Mesothelial cell of epicardium (in vitro differentiated cells): Measurements from ENCODE around the gene UBE2M. TPM values are rescaled to one million over a fixed set of nuclear protein-coding genes. Genes with fewer than 3 reads are reported as not detected.
"Not testable (repeated sequence)": the region's sequence is repeated elsewhere in the genome, so short reads cannot be mapped to it uniquely, and the experiment has no call there.

Experiments
- DNase-seq, 2 experiments: peaks; one replicate each; pipeline ENCODE4 v3.0.0; 2021; ENCODE audit warnings: low spot score in 2 of 2; ENCODE audit not compliant: unreplicated experiment in 2 of 2
- H3K27ac Mint-ChIP-seq: 2 replicates; pipeline ENCODE4 v1.8.0; 2021; ENCODE audit warnings: mixed read lengths
- H3K27me3 Mint-ChIP-seq: 2 replicates; pipeline ENCODE4 v1.8.0; 2021; ENCODE audit warnings: low read depth, mixed read lengths
- H3K36me3 Mint-ChIP-seq: 2 replicates; pipeline ENCODE4 v1.8.0; 2021; ENCODE audit warnings: mixed read lengths
- H3K4me1 Mint-ChIP-seq: 2 replicates; pipeline ENCODE4 v1.8.0; 2021; ENCODE audit warnings: mixed read lengths
- H3K4me3 Mint-ChIP-seq: 2 replicates; pipeline ENCODE4 v1.8.0; 2021; ENCODE audit warnings: mild to moderate bottlenecking, moderate library complexity, mixed read lengths
- H3K9me3 Mint-ChIP-seq: 2 replicates; pipeline ENCODE4 v1.8.0; 2021; ENCODE audit warnings: mixed read lengths
- CTCF ChIP-seq: fragments of 200-600 bp; sonication (generic); IDR thresholded peaks from one replicate; pipeline ENCODE4 v1.5.0; 2021; ENCODE audit warnings: antibody characterized with exemption; ENCODE audit not compliant: unreplicated experiment
- total RNA-seq: library from RNA; stranded (reverse); gene quantifications from 3 replicates; pipeline ENCODE4 v1.2.1, GENCODE V29; 2021

Gene UBE2M
- total RNA-seq, 1 donor from 2014 or later: 73.4 TPM

- peaks cover 20% of the 10 kb centered on the region for H3K4me1 Mint-ChIP-seq
- peak overlapping the region; percentile 97 for H3K4me3 Mint-ChIP-seq
- peaks cover 8% of the 10 kb centered on the region for H3K36me3 Mint-ChIP-seq
- peak overlapping the region; percentile 98 for H3K27ac Mint-ChIP-seq
- no peaks in the 10 kb centered on the region for H3K9me3 Mint-ChIP-seq
- peak; percentile 74 to 88 for DNase-seq
- peaks cover 24% of the 10 kb centered on the region for H3K27me3 Mint-ChIP-seq
- TF ChIP-seq CTCF: no peak
Observed at GRCh38 chr19:58544591-58545285, 13.7 kb downstream of the UBE2M start.

- TF ChIP-seq CTCF: no peak
- Mint-ChIP-seq H3K4me1 (peaks cover 20% of the 10 kb centered on the region), H3K9me3 (no peaks in the 10 kb centered on the region), H3K36me3 (peaks cover 5% of the 10 kb centered on the region), H3K4me3 (peak within 1 kb of the TSS; percentile 97), H3K27ac (peak within 1 kb of the TSS; percentile 98), H3K27me3 (peaks cover 31% of the 10 kb centered on the region)
- DNase-seq: peak; percentile 100
Observed at GRCh38 chr19:58543826-58544590, 14.4 kb downstream of the UBE2M start, which contains the start of gene TRIM28. Gene TRIM28 (plus strand): TSS chr19:58544064. CDS start chr19:58544758, 694 bp downstream.

GRCh38 chr19:58542641-58543372, 15.6 kb downstream of the UBE2M start:
- H3K4me3 Mint-ChIP-seq, H3K36me3 Mint-ChIP-seq: not testable (repeated sequence)

GRCh38 chr19:58539169-58539559, 19.2 kb downstream of the UBE2M start:
- peaks cover 33% of the 10 kb centered on the region for H3K27me3 Mint-ChIP-seq
- H3K4me3 Mint-ChIP-seq: peak overlapping the region; percentile 69

More at GRCh38 chr19:58542641-58543372, 15.6 kb downstream of the UBE2M start:
- not testable (repeated sequence) for H3K9me3 Mint-ChIP-seq, DNase-seq
- Mint-ChIP-seq H3K27ac (peak overlapping the region; percentile 97), H3K4me1 (peaks cover 25% of the 10 kb centered on the region), H3K27me3 (peaks cover 33% of the 10 kb centered on the region)

GRCh38 chr19:58538257-58539168, 19.9 kb downstream of the UBE2M start:
- H3K36me3 Mint-ChIP-seq: no peaks in the 10 kb centered on the region
- H3K9me3 Mint-ChIP-seq: no peaks in the 10 kb centered on the region
- peak overlapping the region; percentile 97 for H3K27ac Mint-ChIP-seq
- peak; percentile 61 to 79 for DNase-seq
- peak overlapping the region; percentile 69 for H3K4me3 Mint-ChIP-seq
- no peak for TF ChIP-seq CTCF
- H3K4me1 Mint-ChIP-seq: peaks cover 7% of the 10 kb centered on the region
- peaks cover 28% of the 10 kb centered on the region for H3K27me3 Mint-ChIP-seq

More at GRCh38 chr19:58539169-58539559, 19.2 kb downstream of the UBE2M start:
- H3K36me3 Mint-ChIP-seq, DNase-seq, H3K9me3 Mint-ChIP-seq, H3K27ac Mint-ChIP-seq: not testable (repeated sequence)
- peaks cover 11% of the 10 kb centered on the region for H3K4me1 Mint-ChIP-seq
